Astrocyte of the cerebellum (primary cell): ENCODE measurements around the gene CEP20.

Experiments used
- DNase-seq: peaks from one replicate; pipeline ENCODE4 v3.0.0-alpha.2; 2011; ENCODE audit warnings: low read depth
- H3K4me3 ChIP-seq: 2 replicates; pipeline ENCODE4 v1.5.1; 2011; ENCODE audit warnings: mild to moderate bottlenecking, low read depth, low read length, moderate library complexity
- in situ Hi-C: cut with HindIII; loops from 2 replicates; pipeline ENCODE4 v1.10.0; 2017; ENCODE audit warnings: low sequenced_read_pairs
- TF ChIP-seq, protein P1 (sequence below): IDR thresholded peaks from 2 replicates; pipeline ENCODE4 v1.5.1; 2012; ENCODE audit warnings: low read length, low read depth, moderate library complexity, mild to moderate bottlenecking; ENCODE audit errors: missing control alignments

The CEP20 gene

DNA sequence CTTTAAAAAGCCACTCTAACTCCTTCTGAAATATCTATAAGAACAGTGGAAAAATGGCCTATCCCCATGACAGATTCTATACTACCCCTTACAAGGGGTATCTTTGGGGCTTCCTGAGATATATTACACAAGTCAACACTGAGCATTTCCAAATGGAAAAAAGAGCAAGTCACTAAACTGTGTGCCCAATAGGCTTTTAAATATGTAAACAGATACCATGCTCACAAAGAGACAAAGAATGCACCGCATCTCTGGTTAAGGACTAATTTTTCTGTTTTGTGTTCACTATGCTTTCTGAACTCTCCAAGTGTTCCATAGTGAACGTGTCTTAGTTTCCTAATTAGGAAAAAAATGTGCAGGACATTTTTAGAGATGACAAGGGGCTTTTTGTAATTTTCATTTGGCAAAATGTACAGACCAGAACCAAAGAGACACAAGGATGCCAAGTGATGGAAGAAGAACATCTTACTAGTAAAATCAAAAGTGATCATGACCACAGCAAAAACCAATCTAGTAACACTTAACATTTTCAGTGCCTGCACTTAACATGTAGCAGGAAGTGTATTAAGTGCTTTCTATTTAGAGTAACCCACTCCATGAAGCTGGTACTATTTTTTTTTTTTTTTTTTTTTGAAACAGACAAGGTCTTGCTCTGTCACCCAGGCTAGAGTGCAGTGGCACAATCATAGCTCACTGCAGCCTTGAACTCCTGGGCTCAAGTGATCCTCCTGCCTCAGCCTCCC is 53.1 kb downstream of the CEP20 start:
- TF ChIP-seq, protein P1, sequence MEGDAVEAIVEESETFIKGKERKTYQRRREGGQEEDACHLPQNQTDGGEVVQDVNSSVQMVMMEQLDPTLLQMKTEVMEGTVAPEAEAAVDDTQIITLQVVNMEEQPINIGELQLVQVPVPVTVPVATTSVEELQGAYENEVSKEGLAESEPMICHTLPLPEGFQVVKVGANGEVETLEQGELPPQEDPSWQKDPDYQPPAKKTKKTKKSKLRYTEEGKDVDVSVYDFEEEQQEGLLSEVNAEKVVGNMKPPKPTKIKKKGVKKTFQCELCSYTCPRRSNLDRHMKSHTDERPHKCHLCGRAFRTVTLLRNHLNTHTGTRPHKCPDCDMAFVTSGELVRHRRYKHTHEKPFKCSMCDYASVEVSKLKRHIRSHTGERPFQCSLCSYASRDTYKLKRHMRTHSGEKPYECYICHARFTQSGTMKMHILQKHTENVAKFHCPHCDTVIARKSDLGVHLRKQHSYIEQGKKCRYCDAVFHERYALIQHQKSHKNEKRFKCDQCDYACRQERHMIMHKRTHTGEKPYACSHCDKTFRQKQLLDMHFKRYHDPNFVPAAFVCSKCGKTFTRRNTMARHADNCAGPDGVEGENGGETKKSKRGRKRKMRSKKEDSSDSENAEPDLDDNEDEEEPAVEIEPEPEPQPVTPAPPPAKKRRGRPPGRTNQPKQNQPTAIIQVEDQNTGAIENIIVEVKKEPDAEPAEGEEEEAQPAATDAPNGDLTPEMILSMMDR: no peak
- in situ Hi-C loops: no loop called here
- DNase-seq: no peak
- H3K4me3 ChIP-seq: no peak overlapping the region

DNA sequence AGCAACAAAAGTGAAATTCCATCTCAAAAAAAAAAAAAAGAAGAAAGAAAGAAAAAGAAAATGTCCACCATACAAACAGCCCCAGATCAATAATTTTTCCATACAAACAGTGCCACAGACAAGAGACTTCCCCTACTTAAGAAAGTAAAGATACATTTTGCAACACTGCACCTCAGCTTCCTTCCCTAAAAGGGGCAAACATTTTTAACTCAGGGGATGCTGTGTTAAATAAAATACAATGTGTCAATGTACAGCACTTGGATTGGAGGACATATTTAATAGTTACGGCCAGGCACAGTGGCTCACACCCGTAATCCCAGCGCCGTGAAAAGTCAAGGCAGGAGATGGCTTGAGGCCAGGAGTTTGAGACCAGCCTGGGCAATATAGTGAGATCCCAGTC is 53.9 kb downstream of the CEP20 start:
- DNase-seq: no peak
- in situ Hi-C loops: no loop called here
- H3K4me3 ChIP-seq: no peak overlapping the region
- TF ChIP-seq, protein P1: no peak

GRCh38 chr16:15833541-15833940 is 54.9 kb downstream of the CEP20 start:
- H3K4me3 ChIP-seq: no peak overlapping the region
- no peak for DNase-seq
- TF ChIP-seq, protein P1: no peak
- in situ Hi-C loops: no loop called here

DNA sequence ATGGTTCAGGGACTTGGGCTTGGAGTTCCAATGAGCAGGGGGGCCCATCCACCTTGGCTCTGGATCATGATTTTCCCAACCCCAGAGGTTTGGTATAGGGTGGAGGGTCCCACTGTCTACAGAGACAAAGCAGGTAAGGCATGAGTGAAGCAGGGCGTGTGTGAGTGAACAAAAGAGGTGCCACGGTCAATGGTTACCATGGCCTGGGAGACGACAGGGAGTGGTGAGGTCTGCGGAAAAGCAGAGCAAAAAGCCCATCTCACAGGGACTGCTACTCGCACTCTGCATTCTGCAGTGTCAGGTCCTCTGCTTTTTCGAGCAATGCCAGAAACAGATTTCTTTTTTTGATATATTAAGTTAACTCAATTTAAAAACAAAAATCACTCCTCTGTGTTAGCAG is 56.2 kb downstream of the CEP20 start:
- in situ Hi-C loops: no loop called here
- no peak for DNase-seq
- TF ChIP-seq, protein P1: no peak
- no peak overlapping the region for H3K4me3 ChIP-seq

- in situ Hi-C loops: no loop called here
- no peak for DNase-seq
- TF ChIP-seq, protein P1: no peak
- no peak overlapping the region for H3K4me3 ChIP-seq
Measured at GRCh38 chr16:15830832-15831451, 57.5 kb downstream of the CEP20 start.

- no peak overlapping the region for H3K4me3 ChIP-seq
- in situ Hi-C loops: no loop called here
- DNase-seq: no peak
- TF ChIP-seq, protein P1: no peak
Measured at GRCh38 chr16:15829460-15829859, 58.9 kb downstream of the CEP20 start.
